Stimulated activated CD4-positive, alpha-beta T cell treated with anti-CD3 and anti-CD28 coated beads, TNF-alpha, amount 100 ng/mL, for 1 hour (primary cell): ENCODE measurements around the gene SPATC1L.
"Not testable (repeated sequence)": the region's sequence is repeated elsewhere in the genome, so short reads cannot be mapped to it uniquely, and the experiment has no call there.

Source experiments
- DNase-seq, 3 donors: peaks; one replicate each; pipeline ENCODE4 v3.0.0-alpha.2; 2020; ENCODE audit warnings: low read depth in 3 of 3, low spot score in 1 of 3

The SPATC1L gene

DNA sequence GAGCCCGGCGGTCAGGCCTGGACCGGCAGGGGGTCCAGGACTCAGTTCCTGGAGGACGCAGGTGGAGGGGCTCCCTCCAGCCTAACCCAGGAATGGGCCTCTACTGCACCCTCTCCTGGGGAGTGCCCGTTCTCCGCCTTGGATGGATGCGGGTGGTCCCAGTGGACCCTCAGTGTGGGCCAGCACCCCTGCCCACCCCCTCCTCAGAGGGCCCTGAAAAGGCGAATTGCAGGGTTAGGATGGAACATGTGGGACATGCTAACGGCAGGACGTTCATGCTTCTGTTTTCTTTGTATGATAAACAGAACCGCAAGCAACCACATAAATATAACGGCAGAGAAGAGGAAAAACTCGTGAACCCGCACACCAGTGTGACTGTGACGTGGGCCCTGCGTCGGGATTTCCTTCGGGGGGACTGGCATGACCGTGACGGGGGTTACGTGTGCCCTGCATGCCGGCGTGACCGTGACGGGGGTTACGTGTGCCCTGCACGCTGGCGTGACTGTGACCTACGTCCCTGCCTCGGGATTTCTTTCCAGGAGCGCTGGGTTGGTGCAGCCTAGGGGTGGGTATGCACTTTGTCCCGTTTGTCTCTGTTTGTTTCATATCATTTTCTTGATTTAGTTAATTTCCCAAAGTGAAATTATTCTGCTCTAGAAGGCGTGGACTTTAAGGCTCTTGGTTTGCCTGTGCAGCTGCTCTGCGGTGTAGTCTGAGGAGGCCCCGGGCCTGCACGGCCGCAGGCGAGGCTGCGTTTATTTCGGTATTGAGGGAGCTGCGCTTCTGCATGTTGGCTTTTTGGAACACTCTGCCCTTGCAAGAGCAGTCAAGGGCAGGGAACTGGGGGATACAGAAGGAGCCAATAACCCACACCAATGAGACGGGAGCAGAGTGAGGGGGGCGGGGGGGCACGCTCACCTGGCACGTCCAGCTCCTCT is 32.0 kb downstream of the SPATC1L start:
- no peak for DNase-seq

- no peak for DNase-seq
Observed at GRCh38 chr21:46151261-46151988, 32.8 kb downstream of the SPATC1L start.

GRCh38 chr21:46150491-46151121 is 33.7 kb downstream of the SPATC1L start:
- DNase-seq, result no peak

DNA sequence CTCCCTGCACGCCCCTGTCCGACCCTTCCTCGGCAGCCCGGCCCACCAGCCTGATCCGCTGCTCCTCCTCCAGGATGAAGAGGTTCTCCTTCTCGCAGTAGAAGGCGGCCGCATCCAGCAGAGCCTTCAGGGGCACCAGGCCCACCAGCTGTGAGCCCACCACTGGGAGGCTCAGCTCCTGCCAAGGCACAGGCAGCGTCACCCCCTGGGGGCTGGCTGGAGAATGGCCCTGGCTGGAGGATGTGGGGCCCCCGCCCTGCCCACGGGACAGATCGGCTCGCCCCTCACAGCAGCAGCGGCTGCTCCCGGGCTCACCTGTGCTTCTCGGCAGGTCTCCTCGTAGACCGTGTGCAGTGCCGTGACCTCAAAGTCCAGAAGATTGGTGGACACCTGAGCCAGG is 34.2 kb downstream of the SPATC1L start:
- DNase-seq, result no peak

DNA sequence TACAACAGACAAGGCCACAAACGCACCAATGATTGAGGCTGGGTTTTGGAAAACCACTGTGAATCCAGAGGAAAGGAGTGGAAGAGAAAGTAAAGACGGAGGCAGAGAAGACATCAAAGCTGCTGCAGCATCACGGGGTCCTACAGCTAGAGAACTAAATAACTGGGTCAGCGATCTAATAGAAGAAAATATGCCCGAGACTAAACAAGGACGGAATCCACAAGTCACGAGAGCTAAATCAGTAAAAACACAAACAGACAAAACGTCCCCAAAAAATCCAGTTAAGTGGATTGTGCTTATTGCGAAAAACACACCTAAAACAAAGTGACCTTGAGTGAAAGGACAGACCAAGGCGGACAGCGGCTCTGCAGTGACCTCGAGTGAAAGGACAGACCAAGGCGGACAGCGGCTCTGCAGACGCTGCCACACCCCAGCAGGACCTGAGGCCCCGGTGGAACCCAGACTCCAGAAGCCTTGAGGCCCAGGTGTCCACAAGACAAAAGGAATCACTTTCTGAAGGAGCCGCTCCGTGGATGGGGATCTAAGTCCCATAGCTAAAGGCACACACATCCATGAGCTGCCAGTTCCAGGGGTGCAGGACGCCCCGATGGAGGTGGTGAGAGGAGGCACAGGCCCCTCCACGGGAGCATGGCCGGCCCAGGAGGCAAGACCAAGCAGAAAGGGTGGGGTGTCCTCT is 34.9 kb downstream of the SPATC1L start:
- no peak for DNase-seq

DNA sequence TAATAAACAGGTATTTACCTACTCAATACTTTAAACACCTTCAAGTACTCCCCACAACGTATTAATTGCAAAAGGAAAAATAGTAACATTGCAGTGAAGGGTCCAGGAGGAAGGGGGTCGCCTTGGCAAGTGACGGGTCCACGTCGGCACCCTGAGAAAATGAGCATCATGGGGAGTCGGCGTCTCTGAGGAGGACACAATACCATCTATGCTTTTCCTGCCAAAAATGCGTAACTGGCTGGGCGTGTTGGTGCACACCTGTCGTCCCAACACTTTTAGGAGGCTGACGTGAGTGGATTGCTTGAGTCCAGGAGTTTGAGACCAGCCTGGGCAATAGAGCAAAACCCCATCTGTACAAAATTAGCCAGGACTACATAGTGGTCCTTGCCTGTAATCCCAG is 36.2 kb downstream of the SPATC1L start:
- DNase-seq, result no peak

GRCh38 chr21:46147429-46147828 is 36.8 kb downstream of the SPATC1L start:
- peak in 2 of 3 donors; percentile 11 to 24 for DNase-seq

DNA sequence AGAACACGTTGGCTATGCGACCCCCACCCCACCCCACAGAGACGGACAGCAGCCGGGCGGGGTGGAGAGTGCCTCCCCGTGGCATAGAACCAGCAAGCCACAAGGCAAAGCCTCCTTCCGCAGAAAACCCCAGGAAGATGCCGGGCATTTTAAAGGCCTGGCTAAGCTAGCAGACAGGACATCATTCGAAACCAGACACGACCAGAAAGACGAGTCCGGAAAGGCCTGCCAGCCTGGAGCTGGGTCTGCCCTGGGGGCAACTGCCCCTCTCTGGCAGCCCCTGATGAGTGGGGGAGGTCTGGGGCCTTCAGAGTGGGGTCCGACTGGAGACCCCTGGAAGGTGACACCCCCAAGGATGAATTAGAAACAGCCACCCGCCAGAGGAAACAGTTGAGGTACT is 37.4 kb downstream of the SPATC1L start:
- DNase-seq, result no peak

DNA sequence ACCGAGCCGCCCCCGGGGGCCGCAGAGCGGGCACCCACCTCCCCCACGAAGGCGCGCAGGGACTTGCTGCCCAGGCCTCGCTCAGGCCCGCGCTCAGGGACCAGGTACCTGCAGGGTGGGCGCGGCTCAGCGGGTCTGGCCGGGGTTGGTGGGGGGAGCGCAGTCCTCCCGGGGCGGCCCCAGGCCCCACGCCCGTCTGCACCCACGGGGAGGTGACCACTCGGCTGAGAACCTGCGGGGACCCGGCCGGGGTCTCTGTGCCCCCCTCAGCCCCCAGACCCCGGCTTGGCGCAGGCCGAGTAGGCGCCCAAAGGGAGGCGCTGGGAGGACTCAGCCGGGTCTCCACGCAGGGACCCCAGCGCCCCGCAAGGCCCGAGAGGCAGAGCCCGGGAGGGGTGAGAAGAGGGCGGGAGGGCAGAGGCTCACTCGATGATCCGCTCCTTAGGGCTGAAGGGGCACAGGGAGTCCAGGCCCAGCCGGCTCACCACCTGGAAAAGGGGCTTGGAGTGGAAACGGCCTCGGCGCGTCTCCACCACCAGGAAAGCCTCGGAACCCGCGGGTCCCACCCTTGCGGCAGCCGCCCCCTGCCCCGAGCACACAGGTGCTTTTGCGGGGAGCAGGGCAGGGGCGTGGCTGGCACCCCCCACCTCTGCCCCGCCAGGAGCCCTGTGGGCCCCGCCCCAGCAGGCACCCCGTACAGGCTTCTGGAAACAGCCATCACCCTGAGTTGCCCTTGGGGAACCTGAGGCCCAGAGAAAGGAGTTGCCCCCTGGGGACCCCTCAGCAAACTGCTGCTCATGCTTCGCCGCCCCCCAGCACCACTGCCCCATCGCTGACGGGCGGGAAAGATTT is 38.2 kb downstream of the SPATC1L start:
- no peak for DNase-seq

DNA sequence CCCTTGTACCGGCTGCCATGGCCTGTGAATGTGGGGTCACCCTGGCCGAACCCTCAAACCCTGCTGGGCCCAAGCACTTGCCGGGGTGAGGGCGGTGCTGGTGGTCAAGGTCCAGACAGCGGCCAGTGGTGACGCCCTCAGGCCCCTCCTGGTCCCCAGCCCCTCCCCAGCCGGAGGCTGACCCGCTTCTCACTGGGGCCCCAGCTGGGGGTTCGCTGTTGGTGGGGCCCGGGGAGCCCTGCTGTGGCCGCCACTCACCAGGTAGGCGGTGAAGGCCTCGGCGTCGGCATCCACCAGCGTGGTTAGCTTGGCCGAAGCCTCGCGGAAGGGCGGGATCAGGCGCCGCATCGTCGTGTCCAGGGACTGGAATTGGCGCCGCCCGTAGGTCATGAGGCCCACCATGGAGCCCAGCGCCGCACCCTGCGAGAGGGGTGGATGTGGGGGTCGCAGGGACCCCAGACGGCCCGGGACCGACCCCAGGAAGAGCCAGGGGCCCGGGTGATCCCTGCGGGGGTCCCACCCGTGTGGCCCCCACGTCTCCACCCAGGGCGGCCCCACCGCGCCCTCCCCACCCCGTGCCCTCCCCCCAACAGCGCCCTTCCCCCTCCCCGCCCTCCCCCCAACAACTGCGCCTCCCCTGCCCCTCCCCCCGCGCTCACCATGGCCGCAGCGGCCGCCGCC is 39.0 kb downstream of the SPATC1L start:
- DNase-seq, result no peak

- no peak for DNase-seq
Observed at GRCh38 chr21:46144464-46145070, 39.7 kb downstream of the SPATC1L start.

DNA sequence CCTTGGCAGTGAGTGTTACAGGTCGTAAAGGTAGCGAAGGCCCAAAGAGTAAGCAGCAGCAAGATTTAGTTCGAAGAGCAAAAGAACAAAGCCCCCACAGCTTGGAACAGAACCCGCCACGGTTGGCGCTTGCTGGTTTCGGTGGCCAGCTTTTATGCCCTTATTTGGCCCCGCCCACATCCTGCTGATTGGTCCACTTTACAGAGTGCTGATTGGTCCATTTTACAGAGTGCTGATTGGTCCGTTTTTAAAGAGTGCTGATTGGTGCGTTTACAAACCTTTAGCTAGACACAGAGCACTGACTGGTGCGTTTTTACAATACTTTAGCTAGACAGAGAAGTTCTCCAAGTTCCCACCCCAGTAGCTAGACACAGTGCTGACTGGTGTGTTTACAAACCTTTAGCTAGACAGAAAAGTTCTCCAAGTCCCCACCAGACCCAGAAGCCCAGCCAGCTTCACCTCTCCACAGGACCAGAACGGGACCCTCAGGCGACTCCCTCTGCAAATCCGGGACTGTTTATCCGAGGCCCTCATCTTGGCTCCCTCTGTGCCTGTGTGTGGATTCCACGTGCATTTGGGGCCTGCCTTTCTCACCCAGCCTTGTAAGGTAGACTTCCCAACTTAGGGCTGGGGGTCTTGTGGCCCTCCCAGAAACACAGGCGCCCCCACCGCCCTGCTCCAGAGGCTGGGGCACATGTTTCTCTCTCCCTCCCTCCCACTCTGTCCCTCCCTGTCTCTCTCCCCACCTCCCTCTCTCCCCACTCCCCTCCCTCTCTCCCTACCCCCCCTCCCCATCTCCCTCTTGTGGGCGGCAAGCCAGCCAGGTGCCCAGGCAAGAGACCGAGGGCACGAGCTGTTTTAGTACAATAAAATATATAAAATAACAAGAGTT is 41.4 kb downstream of the SPATC1L start:
- no peak for DNase-seq

DNA sequence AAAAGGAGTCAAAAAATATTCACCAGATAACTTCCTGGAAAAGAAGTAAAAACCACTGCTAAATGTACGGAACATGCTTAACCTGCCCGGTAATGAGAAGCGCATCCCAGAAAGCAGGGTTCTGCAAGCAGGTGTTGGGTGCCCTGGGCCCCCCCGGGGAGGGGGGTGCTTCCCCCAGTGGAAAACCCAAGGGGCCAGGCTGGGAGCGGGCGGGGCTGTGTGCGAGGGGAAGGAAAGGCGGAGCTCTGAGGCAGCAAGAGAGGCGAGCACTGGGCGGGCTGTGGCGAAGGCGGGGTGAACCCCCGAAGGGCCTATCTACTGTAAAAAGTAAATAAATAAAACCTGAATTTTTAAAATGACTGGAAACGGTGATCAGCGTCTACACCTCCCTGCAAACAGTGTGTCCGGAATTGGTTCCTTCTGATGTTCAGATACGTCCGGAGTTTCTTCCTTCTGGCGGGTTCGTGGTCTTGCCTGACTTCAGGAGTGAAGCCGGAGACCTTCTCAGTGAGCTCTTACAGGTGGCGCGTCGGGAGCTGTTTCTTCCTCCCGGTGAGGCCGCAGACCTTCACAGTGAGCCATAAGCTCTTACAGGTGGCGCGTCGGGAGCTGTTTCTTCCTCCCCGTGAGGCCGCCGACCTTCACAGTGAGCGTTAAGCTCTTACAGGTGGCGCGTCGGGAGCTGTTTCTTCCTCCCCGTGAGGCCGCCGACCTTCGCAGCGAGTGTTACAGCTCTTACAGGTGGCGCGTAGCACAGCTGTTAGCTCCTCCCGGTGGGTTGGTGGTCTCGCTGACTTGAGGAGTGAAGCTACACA is 42.3 kb downstream of the SPATC1L start:
- DNase-seq, result no peak

DNA sequence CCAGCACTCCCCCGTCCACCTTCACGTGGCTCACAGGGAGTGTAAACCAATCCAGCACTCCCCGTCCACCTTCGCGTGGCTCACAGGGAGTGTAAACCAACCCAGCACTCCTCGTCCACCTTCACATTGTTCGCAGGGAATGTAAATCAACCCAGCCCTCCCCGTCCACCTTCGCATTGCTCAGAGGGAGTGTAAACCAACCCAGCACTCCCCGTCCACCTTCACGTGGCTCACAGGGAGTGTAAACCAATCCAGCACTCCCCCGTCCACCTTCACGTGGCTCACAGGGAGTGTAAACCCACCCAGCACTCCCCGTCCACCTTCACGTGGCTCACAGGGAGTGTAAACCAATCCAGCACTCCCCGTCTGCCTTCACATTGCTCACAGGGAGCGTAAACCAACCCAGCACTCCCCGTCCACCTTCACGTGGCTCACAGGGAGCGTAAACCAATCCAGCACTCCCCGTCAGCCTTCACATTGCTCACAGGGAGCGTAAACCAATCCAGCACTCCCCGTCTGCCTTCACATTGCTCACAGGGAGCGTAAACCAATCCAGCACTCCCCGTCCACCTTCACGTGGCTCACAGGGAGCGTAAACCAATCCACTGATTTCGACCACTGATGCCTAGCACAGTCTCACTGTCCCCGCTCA is 43.8 kb downstream of the SPATC1L start:
- DNase-seq, result not testable (repeated sequence)

DNA sequence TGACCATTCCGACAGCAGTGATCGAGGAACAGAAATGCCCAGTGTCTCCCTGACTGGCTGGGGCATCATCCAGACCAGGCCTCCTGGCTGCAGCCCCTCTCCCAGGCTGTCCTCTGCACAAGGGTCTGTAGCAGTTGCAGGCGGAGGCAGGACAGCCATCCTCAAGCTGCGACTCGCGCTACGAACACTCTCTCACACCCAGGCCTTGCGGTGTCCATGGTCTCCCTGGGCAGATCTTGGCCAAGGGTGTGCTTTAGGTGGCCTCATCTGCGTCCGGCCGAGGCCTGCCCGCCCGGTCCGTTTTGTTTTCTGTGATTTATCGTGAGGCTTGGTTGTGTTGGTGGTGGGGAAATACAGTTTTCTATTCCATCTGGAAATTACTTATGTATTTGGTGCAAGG is 44.6 kb downstream of the SPATC1L start:
- no peak for DNase-seq

DNA sequence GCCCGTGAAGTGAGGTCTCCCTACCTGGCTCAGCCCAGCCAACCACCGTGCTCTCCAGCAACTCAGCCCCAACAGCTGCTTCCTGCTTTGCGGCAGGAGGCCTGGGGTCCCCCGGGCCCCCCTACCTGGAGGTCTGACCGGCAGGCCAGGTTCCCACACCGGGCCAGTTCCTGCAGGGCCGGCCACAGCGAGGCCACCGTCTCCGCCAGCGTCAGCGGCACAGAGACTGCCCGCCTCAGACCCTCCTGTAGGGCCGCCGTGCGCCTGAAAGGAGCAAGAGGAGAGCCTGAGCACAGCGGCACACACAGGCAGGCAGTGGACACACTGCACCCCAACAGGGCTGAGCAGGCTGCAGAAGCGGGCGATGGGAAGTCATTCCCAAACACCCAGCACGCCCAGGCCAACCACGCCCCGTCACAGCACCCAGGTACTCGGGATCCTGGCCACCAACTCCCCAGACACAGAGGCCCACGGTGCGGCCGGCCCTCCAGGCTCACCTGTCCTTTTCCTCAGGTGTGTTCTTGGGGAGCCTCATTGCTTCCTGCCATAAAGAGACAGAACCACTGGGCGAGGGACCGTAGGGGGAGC is 45.8 kb downstream of the SPATC1L start:
- DNase-seq, result no peak

- no peak for DNase-seq
Observed at GRCh38 chr21:46137908-46138307, 46.4 kb downstream of the SPATC1L start.
